Frontal cortex (tissue), 4 donors: ENCODE data around the gene KNCN. TPM values are rescaled to one million over a fixed set of nuclear protein-coding genes. Genes with fewer than 3 reads are reported as not detected.

Experiments used
- DNase-seq, 2 donors: peaks; one replicate each; pipeline ENCODE4 v3.0.0; 2012; ENCODE audit warnings: low spot score in 2 of 2
- FAIRE-seq: peaks from 2 replicates; lab custom pipeline; 2012; peaks lifted over from hg19 to GRCh38; lab: Jason Lieb, UNC
- total RNA-seq: library from RNA; depleted of rRNA; stranded (reverse); fragments of >200 nt; gene quantifications from one replicate; pipeline ENCODE4 v1.2.3, GENCODE V29; 2014
- donor health status: control.
- donor health status: control.
- donor health status: control.

KNCN gene
- total RNA-seq, 1 donor from 2014 or later, result under 0.01 TPM

GRCh38 chr1:46512135-46512791, 39.2 kb downstream of the KNCN start:
- DNase-seq (no peak), FAIRE-seq (no peak)

DNA sequence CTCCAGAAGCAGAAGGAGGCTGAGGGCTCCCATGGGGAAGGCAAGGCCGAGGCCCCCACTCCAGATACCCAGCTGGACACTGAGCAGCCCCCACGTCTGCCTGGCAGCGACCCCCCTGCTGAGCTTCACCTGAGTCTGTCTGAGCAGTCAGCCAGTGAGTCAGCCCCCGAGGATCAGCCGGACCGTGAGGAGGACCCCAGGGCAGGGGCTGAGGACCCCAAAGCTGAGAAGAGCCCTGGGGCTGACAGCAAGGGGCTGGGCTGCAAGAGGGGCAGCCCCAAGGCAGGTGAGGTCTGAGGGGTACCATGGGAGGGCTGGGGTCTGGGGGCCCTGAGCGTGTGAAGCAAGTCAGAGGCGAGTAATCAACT, 40.5 kb downstream of the KNCN start:
- DNase-seq, result no peak
- no peak for FAIRE-seq

- DNase-seq (no peak), FAIRE-seq (no peak)
Measured at GRCh38 chr1:46510341-46510997, 41.0 kb downstream of the KNCN start.

GRCh38 chr1:46508757-46509156, 42.7 kb downstream of the KNCN start:
- FAIRE-seq, result no peak

GRCh38 chr1:46506470-46507219, 44.8 kb downstream of the KNCN start:
- DNase-seq (no peak), FAIRE-seq (no peak)

More at GRCh38 chr1:46508757-46509156, 42.7 kb downstream of the KNCN start:
- no peak for DNase-seq

GRCh38 chr1:46503421-46503820, 48.0 kb downstream of the KNCN start:
- FAIRE-seq, result no peak
- DNase-seq, result no peak

GRCh38 chr1:46501528-46501927, 49.9 kb downstream of the KNCN start:
- DNase-seq (no peak), FAIRE-seq (no peak)

DNA sequence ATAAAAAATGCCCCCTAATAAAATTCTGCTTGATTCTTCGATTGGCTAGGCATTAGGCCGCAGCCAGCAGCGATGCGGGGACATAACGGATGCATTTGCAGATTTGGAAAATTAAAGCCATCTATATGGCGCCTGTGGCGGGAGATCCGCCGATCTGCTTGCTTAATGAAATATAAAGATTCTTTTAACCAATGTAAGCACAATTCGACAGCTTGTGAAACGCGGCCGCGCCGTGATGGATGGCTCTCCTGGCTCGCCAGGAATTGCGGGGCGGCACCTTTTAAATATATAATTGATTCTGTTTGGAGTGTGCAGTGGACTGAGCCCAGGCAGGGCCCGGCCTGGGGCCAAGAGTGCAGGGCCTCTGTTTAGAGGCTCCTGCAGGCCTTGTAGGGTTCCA, 53.8 kb downstream of the KNCN start:
- FAIRE-seq, result no peak
- no peak for DNase-seq

- FAIRE-seq (no peak), DNase-seq (no peak)
Measured at GRCh38 chr1:46497020-46497419, 54.4 kb downstream of the KNCN start.

DNA sequence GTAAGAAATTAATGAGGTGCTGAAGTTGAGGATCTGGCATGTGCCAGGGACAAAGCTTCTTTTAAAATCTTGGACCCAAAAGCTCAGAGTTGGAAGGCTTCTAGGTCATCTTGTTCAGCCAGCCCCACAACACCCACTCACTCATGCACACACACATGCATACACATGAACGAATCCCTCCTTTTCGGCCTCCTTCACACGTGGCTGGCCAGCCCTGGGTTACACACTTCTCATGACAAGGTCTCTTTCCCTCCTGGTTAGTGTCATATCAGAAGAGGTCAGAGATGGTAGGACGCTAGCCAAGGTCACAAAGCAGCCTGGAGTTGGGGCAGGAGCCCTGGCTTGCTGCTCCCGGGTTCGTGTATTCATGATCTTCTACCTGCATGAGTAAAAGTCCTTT, 54.9 kb downstream of the KNCN start:
- FAIRE-seq, result no peak

GRCh38 chr1:46495778-46496177, 55.7 kb downstream of the KNCN start:
- no peak for DNase-seq
- FAIRE-seq, result no peak

More for the DNA sequence above, 54.9 kb downstream of the KNCN start:
- no peak for DNase-seq

Other genes starting within 250 kb of the KNCN start
- gene LRRC41, start 248.0 kb downstream of the KNCN start, total RNA-seq, result 51.0 TPM
- 326 TPM for gene UQCRH, start 247.9 kb downstream of the KNCN start, total RNA-seq
- gene NSUN4, start 210.8 kb downstream of the KNCN start, total RNA-seq, result 7.7 TPM
- 19.6 TPM for gene FAAH, start 157.3 kb downstream of the KNCN start, total RNA-seq
- not detected for gene DMBX1, start 61.8 kb downstream of the KNCN start, total RNA-seq
- gene MKNK1, start 52.6 kb upstream of the KNCN start, total RNA-seq, result 7.7 TPM
- gene MOB3C, start 65.2 kb upstream of the KNCN start, total RNA-seq, result 3.3 TPM
- 31.4 TPM for gene ATPAF1, start 116.7 kb upstream of the KNCN start, total RNA-seq
- not detected for gene TEX38, start 120.2 kb upstream of the KNCN start, total RNA-seq
- 11.0 TPM for gene EFCAB14, start 167.5 kb upstream of the KNCN start, total RNA-seq
- gene CYP4B1, start 247.4 kb upstream of the KNCN start, total RNA-seq, result not detected